Cardiac muscle cell (in vitro differentiated cells and primary cell): Measurements from ENCODE around the gene CADPS2. TPM values are rescaled to one million over a fixed set of nuclear protein-coding genes. Genes with fewer than 3 reads are reported as not detected.
A peak's percentile ranks its signal among the peaks of the same experiment; 100 is the strongest.

Source experiments
- DNase-seq, 2 donors: peaks; one replicate each; pipeline versions ENCODE4 v3.0.0 to v3.0.0-alpha.2; 2010 to 2017; ENCODE audit warnings: low read depth in 1 of 2, low spot score in 1 of 2
- H3K27ac ChIP-seq: fragments of 200-600 bp; sonication (generic); 2 replicates; pipeline ENCODE4 v1.5.1; 2016
- H3K27me3 ChIP-seq: fragments of 200-600 bp; sonication (generic); 2 replicates; pipeline ENCODE4 v1.6.0; 2016; ENCODE audit warnings: control low read depth
- H3K36me3 ChIP-seq: fragments of 200-600 bp; sonication (generic); 2 replicates; pipeline ENCODE4 v1.5.1; 2016; ENCODE audit warnings: control low read depth
- H3K4me1 ChIP-seq: fragments of 200-600 bp; sonication (generic); 2 replicates; pipeline ENCODE4 v1.8.1; 2017; ENCODE audit warnings: low read depth, mild to moderate bottlenecking, mixed run types
- H3K4me3 ChIP-seq: fragments of 200-600 bp; sonication (generic); 2 replicates; pipeline ENCODE4 v1.5.1; 2016; ENCODE audit warnings: mild to moderate bottlenecking
- H3K9me3 ChIP-seq: fragments of 200-600 bp; sonication (generic); 2 replicates; pipeline ENCODE4 v1.5.1; 2017; ENCODE audit warnings: low read depth, mild to moderate bottlenecking, control low read depth
- polyA plus RNA-seq: library from polyadenylated mRNA; unstranded; fragments of >200 nt; fragmentation: Nextera tagmentation; extraction: Ambion mirVana; gene quantifications from 2 replicates; pipeline ENCODE4 v1.2.1, GENCODE V29; 2016
- total RNA-seq: library from RNA; depleted of rRNA; stranded (reverse); fragments of >200 nt; gene quantifications from 2 replicates; pipeline ENCODE4 v1.2.3, GENCODE V29; 2016
- TF ChIP-seq, protein P1 (sequence below): IDR thresholded peaks from 2 replicates; pipeline ENCODE4 v1.5.1; 2012; ENCODE audit warnings: low read depth, mild to moderate bottlenecking, low read length

Gene CADPS2
- total and polyA plus RNA-seq, 2 experiments from 2014 or later: 15.0 to 17.2 TPM

- Histone ChIP-seq H3K36me3 (no peaks in the 10 kb centered on the region), H3K4me3 (no peak overlapping the region), H3K4me1 (no peaks in the 10 kb centered on the region), H3K9me3 (no peaks in the 10 kb centered on the region), H3K27ac (no peak overlapping the region), H3K27me3 (no peaks in the 10 kb centered on the region)
- TF ChIP-seq, protein P1, sequence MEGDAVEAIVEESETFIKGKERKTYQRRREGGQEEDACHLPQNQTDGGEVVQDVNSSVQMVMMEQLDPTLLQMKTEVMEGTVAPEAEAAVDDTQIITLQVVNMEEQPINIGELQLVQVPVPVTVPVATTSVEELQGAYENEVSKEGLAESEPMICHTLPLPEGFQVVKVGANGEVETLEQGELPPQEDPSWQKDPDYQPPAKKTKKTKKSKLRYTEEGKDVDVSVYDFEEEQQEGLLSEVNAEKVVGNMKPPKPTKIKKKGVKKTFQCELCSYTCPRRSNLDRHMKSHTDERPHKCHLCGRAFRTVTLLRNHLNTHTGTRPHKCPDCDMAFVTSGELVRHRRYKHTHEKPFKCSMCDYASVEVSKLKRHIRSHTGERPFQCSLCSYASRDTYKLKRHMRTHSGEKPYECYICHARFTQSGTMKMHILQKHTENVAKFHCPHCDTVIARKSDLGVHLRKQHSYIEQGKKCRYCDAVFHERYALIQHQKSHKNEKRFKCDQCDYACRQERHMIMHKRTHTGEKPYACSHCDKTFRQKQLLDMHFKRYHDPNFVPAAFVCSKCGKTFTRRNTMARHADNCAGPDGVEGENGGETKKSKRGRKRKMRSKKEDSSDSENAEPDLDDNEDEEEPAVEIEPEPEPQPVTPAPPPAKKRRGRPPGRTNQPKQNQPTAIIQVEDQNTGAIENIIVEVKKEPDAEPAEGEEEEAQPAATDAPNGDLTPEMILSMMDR: no peak
- no peak for DNase-seq
These were observed 210.6 kb downstream of the CADPS2 start for GRCh38 chr7:122675621-122676020.

DNA sequence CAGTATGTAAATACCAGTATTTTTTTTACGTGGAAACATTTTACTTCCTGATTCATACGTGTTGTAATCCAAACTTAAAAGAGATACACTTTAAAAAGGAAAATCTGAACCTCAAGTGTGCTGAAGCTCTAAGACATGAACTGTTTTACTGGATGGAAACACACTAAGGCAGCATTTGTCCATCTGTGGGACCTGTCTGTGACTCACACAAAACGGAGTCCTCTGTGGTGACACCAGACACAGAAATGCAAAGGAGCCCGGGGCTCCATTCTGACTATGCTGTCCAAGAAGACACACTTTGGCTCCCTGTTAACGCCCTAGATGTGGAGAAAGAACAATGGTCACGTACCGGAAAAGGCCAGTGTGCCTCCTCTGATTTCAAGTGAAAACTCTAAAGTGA lies 211.2 kb downstream of the CADPS2 start:
- TF ChIP-seq, protein P1: no peak
- H3K27me3 ChIP-seq: no peaks in the 10 kb centered on the region
- H3K4me3 ChIP-seq: no peak overlapping the region
- no peaks in the 10 kb centered on the region for H3K4me1 ChIP-seq
- H3K27ac ChIP-seq: no peak overlapping the region
- H3K9me3 ChIP-seq: no peaks in the 10 kb centered on the region
- H3K36me3 ChIP-seq: no peaks in the 10 kb centered on the region
- peak in 1 of 2 donors; percentile 8 for DNase-seq

- DNase-seq: peak in 1 of 2 donors; percentile 65
- TF ChIP-seq, protein P1: no peak
- Histone ChIP-seq H3K4me3 (no peak overlapping the region), H3K36me3 (no peaks in the 10 kb centered on the region), H3K9me3 (no peaks in the 10 kb centered on the region), H3K4me1 (no peaks in the 10 kb centered on the region), H3K27me3 (no peaks in the 10 kb centered on the region), H3K27ac (no peak overlapping the region)
These were observed 211.8 kb downstream of the CADPS2 start for GRCh38 chr7:122674502-122674901.

GRCh38 chr7:122673951-122674350 lies 212.3 kb downstream of the CADPS2 start:
- H3K27ac ChIP-seq: no peak overlapping the region
- no peaks in the 10 kb centered on the region for H3K9me3 ChIP-seq
- TF ChIP-seq, protein P1: no peak
- H3K4me3 ChIP-seq: no peak overlapping the region
- H3K27me3 ChIP-seq: no peaks in the 10 kb centered on the region
- H3K36me3 ChIP-seq: no peaks in the 10 kb centered on the region
- H3K4me1 ChIP-seq: no peaks in the 10 kb centered on the region
- DNase-seq: no peak

GRCh38 chr7:122672536-122672935 lies 213.7 kb downstream of the CADPS2 start:
- no peak for DNase-seq
- no peaks in the 10 kb centered on the region for H3K36me3 ChIP-seq
- H3K9me3 ChIP-seq: no peaks in the 10 kb centered on the region
- no peaks in the 10 kb centered on the region for H3K27me3 ChIP-seq
- H3K4me3 ChIP-seq: no peak overlapping the region
- TF ChIP-seq, protein P1: no peak
- H3K4me1 ChIP-seq: no peaks in the 10 kb centered on the region
- H3K27ac ChIP-seq: no peak overlapping the region

DNA sequence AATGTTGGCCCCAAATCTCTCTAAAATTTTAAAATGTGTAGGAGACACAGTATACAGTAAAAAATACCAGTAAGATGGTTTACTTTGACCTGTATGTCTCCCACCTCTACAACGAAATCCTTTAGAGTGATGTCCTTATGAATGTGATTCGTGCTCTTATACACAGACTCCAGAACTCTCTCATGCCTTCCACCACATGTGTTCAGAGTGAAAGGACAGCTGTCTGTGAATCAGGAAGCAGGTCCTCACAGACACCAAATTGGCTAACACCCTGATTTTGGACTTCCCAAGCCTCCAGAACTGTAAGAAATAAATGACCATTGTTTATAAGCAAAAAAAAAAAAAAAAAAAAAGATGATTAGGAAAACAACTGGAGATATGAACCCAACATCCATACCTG lies 222.5 kb downstream of the CADPS2 start:
- H3K9me3 ChIP-seq: no peaks in the 10 kb centered on the region
- no peaks in the 10 kb centered on the region for H3K27me3 ChIP-seq
- H3K36me3 ChIP-seq: no peaks in the 10 kb centered on the region
- no peak overlapping the region for H3K27ac ChIP-seq
- no peak for DNase-seq
- H3K4me3 ChIP-seq: no peak overlapping the region
- TF ChIP-seq, protein P1: no peak
- no peaks in the 10 kb centered on the region for H3K4me1 ChIP-seq
